ENCODE results near the gene UBALD1.

UBALD1 gene

GRCh38 chr16:4646773-4647643 is 32.3 kb upstream of the UBALD1 start:
- DNase-seq (ENCODE audit: low spot score): no peak

DNA sequence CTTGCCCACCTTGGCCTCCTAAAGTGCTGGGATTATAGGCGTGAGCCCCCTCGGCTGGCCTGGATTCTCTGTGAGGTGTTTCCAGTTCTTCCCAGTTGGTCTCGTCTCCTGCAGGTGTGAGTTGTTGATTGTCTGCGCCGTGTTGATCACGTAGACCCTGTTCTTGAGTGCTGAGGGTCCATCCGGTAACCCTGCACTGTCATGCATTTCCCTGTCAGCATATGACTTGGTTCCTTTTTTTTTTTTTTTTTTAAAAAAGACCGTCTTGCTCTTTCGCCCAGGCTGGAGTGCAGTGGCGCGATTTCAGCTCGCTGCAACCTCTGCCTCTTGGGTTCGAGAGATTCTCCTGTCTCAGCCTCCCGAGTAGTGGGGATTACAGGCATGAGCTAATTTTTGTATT is 27.2 kb upstream of the UBALD1 start:
- no peak for DNase-seq (ENCODE audit: low spot score)

DNA sequence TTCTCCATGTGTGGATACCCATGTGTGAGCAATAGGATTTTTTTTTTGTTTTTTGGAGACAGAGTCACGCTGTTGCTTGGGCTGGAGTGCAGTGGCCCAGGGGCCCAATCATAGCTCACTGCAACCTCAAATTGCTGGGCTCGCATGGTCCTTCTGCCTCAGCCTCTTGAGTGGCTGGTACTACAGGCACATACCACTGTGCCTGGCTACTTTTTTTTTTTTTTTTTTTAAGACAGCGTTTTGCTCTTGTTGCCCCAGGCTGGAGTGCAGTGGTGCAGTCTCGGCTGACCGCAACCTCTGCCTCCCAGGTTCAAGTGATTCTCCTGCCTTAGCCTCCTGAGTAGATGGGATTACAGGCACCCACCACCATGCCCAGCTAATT is 26.6 kb upstream of the UBALD1 start:
- DNase-seq (ENCODE audit: low spot score): no peak

- no peak for DNase-seq (ENCODE audit: low spot score)
Measured at GRCh38 chr16:4640572-4641305, 26.1 kb upstream of the UBALD1 start.

- DNase-seq (ENCODE audit: low spot score): no peak
Measured at GRCh38 chr16:4639899-4640509, 25.3 kb upstream of the UBALD1 start.

DNA sequence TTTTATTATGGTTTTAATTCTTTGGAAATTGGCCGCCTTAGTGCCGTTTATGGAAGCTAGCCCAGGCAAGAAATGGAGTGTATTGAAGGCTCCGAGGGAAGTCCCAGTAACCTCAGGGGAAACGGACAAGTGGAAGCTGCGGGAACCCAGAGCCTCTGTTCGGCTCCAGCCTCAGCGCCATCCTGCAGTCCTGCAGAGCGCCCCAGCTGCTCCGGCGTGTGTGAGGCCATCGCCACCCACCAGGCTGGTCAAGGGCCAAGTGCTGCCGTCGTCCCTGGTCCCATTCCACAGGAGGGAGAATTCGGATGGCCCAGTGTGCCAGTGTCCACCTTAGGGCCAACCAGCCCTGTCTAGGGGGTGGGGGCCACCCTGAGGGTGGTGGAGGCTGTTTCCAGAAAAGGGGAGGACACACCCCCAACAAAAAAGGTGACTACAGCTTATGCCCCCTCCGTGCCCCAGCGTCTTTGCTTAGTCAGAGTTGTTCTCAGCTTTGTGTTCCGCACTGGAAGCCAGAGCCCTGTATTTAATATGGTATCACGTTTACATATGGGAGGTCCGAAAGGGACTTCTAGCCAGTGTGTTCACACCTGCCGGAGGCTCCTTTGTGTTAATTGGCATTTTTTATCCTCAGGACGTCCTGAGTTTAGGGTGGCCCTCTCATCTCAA is 22.9 kb upstream of the UBALD1 start:
- DNase-seq (ENCODE audit: low spot score): no peak

GRCh38 chr16:4636196-4636595 is 21.5 kb upstream of the UBALD1 start:
- no peak for DNase-seq (ENCODE audit: low spot score)

DNA sequence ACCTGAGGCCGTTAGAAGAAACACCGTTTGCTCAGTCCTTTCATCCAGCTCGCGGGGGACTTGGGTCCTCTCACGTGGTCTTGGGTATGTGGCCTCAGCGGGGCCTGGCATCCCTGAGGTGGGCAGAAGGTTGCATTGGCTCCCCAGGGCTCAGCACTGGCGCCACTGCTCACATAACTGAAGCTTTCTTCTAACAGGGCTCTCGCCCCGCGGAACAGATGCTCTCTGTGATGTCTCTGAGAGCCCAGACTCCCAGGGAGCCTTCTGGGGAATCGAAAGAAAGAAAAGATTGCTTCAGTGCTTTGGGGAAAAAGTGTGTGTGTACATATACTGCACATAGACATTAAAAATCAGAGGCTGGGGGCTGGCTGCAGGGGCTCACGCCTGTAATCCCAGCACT is 20.1 kb upstream of the UBALD1 start:
- DNase-seq (ENCODE audit: low spot score): no peak

- DNase-seq (ENCODE audit: low spot score): no peak
Measured at GRCh38 chr16:4633910-4634635, 19.4 kb upstream of the UBALD1 start.

DNA sequence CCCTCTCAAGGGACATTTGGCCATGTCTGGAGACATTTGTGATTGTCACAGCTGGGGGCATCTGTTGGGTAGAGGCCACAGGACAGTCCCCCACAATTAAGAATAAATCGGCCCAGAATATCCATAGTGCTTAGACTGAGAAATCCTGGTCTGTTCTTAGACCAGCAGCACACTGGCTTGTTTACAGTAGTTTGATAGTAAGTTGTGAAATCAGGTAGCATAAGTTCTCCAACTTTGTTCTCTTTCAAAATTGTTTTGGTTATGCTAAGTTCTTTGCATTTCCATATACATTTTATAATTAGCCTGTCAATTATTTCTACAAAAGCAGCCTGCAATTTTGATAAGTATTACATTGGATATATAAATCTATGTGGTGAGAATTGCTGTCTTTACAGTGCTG is 16.8 kb upstream of the UBALD1 start:
- no peak for DNase-seq (ENCODE audit: low spot score)

- no peak for DNase-seq (ENCODE audit: low spot score)
Measured at GRCh38 chr16:4628283-4628682, 13.6 kb upstream of the UBALD1 start.

GRCh38 chr16:4626396-4626795 is 11.7 kb upstream of the UBALD1 start:
- DNase-seq (ENCODE audit: low spot score): no peak

DNA sequence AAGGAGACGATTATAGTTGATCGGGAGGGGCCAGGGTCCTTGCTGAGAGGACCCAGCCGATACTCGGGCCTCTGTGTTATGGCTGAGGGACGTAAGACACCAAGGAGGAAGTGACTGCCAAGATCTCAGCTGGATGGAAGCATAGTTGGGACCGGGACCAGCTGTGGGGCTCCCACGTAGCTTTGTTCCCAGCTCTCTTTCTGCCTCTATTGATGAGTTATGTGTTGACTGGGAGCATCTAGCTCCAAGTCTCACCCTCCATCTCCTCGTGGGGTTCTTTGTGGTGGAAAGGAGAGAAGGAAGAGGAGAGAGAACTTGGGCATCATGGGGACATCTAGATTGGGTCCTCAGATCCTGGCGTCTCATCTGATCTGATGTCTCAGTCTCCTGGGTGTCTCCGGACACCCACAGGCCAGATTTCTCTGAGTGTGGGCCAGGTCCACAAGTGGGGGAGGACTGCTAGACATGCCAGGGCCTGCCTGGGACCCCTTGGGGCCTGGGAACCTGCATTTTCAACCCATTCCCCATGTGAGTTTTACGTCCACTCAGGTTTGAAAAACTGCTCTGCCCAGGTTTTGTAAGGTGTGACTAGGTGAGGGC is 11.0 kb upstream of the UBALD1 start:
- DNase-seq (ENCODE audit: low spot score): peak; percentile 33

GRCh38 chr16:4624827-4625559 is 10.3 kb upstream of the UBALD1 start:
- DNase-seq (ENCODE audit: low spot score): peak; percentile 60

- peak; percentile 91 for DNase-seq (ENCODE audit: low spot score)
Measured at GRCh38 chr16:4624015-4624826, 9.5 kb upstream of the UBALD1 start, which contains the start of gene MGRN1. TSS of gene MGRN1 (plus strand) at chr16:4624826. CDS start at chr16:4624961, 135 bp downstream.

DNA sequence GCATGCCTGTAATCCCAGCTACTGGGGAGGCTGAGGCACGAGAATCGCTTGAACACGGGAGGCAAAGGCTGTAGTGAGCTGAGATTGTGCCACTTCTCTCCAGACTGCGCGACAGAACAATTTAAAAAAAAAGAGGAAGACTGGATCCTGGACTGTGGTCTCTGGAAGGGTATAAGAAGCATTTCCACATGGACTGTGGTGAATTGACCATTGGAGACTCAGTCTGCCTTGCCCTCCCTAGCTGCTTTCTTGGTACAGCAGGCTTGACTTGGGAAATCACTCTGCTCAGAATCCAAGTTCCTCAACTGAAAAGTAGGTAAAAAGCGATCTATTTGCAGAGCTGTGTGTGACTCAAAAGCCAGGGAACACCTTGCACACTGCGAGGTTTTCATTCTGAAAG is 8.9 kb upstream of the UBALD1 start:
- DNase-seq (ENCODE audit: low spot score): no peak

DNA sequence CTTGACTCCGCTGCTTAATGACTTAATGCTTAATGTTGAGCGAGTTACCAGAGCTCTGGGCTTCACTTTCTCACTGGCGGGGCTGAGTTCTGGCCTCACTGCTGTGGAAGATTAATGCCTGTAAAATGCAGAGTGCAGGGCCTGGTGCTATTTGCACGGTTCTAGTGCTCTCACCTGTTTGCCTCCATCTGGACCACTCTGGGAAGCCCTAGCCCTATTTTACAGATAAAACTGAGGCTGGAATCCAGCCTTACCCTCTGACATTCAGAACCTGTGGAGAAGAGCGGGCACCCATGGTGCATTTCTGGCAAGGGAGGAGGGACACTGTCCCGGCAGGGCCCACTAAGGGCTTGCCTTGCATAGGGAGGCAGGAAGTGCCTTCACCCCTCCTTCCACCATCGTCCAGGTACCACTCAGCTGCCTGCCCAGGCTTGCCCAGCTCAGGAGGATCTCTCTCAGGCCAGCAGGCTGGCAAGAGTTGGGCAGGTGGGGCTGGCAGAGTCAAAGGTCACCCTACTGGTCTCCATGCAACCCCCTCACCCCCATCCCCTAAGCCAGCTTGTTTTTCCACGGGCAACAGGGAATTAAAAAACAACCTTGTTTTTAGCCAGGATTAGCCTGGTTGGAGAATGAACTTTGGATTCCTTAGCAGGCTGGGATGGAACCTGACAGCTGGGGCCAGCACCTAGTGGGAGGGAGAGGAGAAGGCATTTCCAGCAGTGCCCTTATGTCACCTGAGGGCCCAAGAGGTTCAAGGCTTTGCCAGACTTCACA is 4.1 kb upstream of the UBALD1 start:
- no peak for DNase-seq (ENCODE audit: low spot score)

DNA sequence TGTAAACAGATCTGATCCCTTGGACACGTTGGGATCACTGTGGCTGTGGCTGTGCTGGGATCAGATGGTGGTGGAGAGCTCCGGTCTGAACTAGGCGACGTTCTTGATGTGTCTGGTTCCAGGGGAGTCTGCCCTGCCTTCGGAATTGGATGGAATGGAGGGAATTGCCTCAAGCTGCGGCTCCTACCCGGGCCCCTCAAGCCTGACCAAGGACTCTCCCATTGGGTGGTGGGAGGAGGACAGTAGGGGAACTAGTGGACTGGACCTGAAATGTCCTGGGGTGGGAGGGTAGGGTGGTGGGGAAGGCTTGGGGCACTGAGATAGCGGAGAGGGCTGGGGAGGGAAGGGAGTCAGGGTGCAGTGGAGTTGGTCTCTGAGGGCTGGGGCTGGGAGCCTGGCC is 3.2 kb upstream of the UBALD1 start:
- DNase-seq (ENCODE audit: low spot score): no peak
